Measurements from ENCODE around the gene EVX2. TPM values are rescaled to one million over a fixed set of nuclear protein-coding genes. Genes with fewer than 3 reads are reported as not detected.

The EVX2 gene
- total and polyA plus RNA-seq, 2 of the 4 experiments (the other 2 are of a cell fraction), result not detected

GRCh38 chr2:176080540-176081375, 3.0 kb downstream of the EVX2 start:
- Histone ChIP-seq H3K9ac (ENCODE audit: low read depth, low read length) (no peak overlapping the region), H3K4me3 (ENCODE audit: insufficient read depth, low read depth, low read length) (peak overlapping the region; percentile 14; the same call in 1 of the 2 replicates), H3K27me3 (ENCODE audit: control insufficient read depth, insufficient read depth, low read length) (peaks cover 86% of the 10 kb centered on the region), H3K9me3 (ENCODE audit: control insufficient read depth, insufficient read depth, low read length) (peaks cover 28% of the 10 kb centered on the region), H2AK9ac (replicated peaks; ENCODE audit: low read depth, low read length, poor library complexity) (no peak overlapping the region), H2AFZ (replicated peaks; ENCODE audit: low read length, poor library complexity) (peak overlapping the region; percentile 66), H3K79me1 (ENCODE audit: low read depth in 1 of 2, low read length in 2 of 2) (no peaks in the 10 kb centered on the region), H4K8ac (ENCODE audit: low read depth in 2 of 2, low read length in 2 of 2) (no peak overlapping the region), H3K4me1 (ENCODE audit: control insufficient read depth, insufficient read depth, low read length) (peaks cover 1% of the 10 kb centered on the region), H4K20me1 (ENCODE audit: insufficient read depth, low read length) (peaks cover 3% of the 10 kb centered on the region; the same call in 1 of the 2 replicates), H3K23ac (ENCODE audit: low read depth, low read length) (no peak overlapping the region), H2AK5ac (ENCODE audit: low read depth, low read length) (no peak overlapping the region), H3K9me1 (ENCODE audit: insufficient read depth, low read length) (no peaks in the 10 kb centered on the region), H3K4ac (ENCODE audit: low read depth, low read length) (no peak overlapping the region), H3K14ac (replicated peaks; ENCODE audit: low read depth, low read length) (no peak overlapping the region), H2BK5ac (ENCODE audit: low read depth, low read length, poor library complexity, severe bottlenecking) (no peak overlapping the region), H4K5ac (ENCODE audit: low read depth, low read length) (no peak overlapping the region), H2BK120ac (ENCODE audit: low read depth, low read length) (no peak overlapping the region), H2BK15ac (ENCODE audit: low read depth, low read length) (no peak overlapping the region), H4K91ac (ENCODE audit: insufficient read depth, low read depth, low read length) (no peak overlapping the region), H3K36me3 (ENCODE audit: control insufficient read depth, insufficient read depth, low read length) (no peaks in the 10 kb centered on the region), H3K18ac (ENCODE audit: low read depth, low read length) (no peak overlapping the region), H3K4me2 (ENCODE audit: low read depth, low read length) (peak overlapping the region; percentile 38), H2BK20ac (ENCODE audit: low read depth, low read length) (no peak overlapping the region), H3K56ac (ENCODE audit: extremely low read depth, insufficient read depth, low read length) (no peak overlapping the region), H3K27ac (ENCODE audit: insufficient read depth, low read length) (no peak overlapping the region)
- TF ChIP-seq SMC3 (IDR thresholded peaks at IDR 0.05; ENCODE audit: low read depth, low read length), result no peak
- peak; percentile 82 for TF ChIP-seq BHLHE40 (IDR thresholded peaks at IDR 0.05; ENCODE audit: low read depth, low read length)
- no peak for TF ChIP-seq CHD1 (IDR thresholded peaks at IDR 0.05; ENCODE audit: low read depth, low read length)
- no peak for TF ChIP-seq ELK1 (IDR thresholded peaks at IDR 0.05; ENCODE audit: borderline replicate concordance, low read depth, low read length)
- in situ Hi-C loops (cut with MboI; ENCODE audit: low sequenced_read_pairs) (loop anchor here (25.0 kb wide), 2 partner anchors 1043 to 1343 kb away; no protein-coding TSS in a partner anchor), intact Hi-C loops (cut with micrococcal nuclease) (no loop called here), dilution Hi-C loops (cut with HindIII; ENCODE audit: low sequenced_read_pairs, unreplicated experiment) (no loop called here)
- ATAC-seq (ENCODE audit: low read depth), result no peak
- CTCF ChIA-PET, result no interaction called here
- 0% methylated on average over 16 of the region's 68 CpGs; no CpG with 5 or more reads in 1 of the 2 experiments for WGBS, 2 experiments (ENCODE audit: extremely low coverage in 2 of 2, insufficient read length in 1 of 2)
- no TSS peak for BruUV-seq (replicated peaks)
- no peak for DNase-seq
- POLR2A ChIA-PET (ENCODE audit: unreplicated experiment), result no interaction called here

Data from IMR-90 (cell line).